K562 (cell line): ENCODE measurements around the gene EIF3K. TPM values are rescaled to one million over a fixed set of nuclear protein-coding genes. Genes with fewer than 3 reads are reported as not detected.
A peak's percentile ranks its signal among the peaks of the same experiment; 100 is the strongest.

Experiments used
- ATAC-seq: fragments of 200-7000 bp; cut with Tn5 transposase; 3 replicates; pipeline ENCODE4 v1.9.1; 2020; ENCODE audit warnings: moderate library complexity
- BruUV-seq: library from RNA; stranded (reverse); fragments of 400-500 nt; replicated peaks from 2 replicates; lab custom pipeline; 2021; lab: Mats Ljungman, UMichigan
- CTCF ChIA-PET: fragments of 300-600 bp; formaldehyde crosslinking; extraction: SDS; loops from one replicate; lab custom pipeline; 2021; ENCODE audit warnings: low intra/inter-chr PET ratio; lab: Yijun Ruan, JAX
- POLR2A ChIA-PET: fragments of 300-600, 350-650 bp; sonication (Branson Sonifier 250); formaldehyde crosslinking; extraction: SDS; loops from one replicate; lab custom pipeline; 2021; ENCODE audit warnings: antibody characterized with exemption, inconsistent platforms; lab: Yijun Ruan, JAX
- DNase-seq, 4 experiments: peaks; one replicate each; pipeline versions ENCODE4 v3.0.0 to v3.0.0-alpha.2; 2011 to 2018; ENCODE audit warnings: low spot score in 3 of 4, mixed read lengths in 3 of 4; ENCODE audit errors: extremely low read depth in 1 of 4
- FAIRE-seq: peaks from 2 replicates; lab custom pipeline; 2011; peaks lifted over from hg19 to GRCh38; lab: Jason Lieb, UNC
- H2AFZ ChIP-seq: 2 replicates; pipeline ENCODE4 v1.6.0; 2011; ENCODE audit warnings: low read depth, low read length, control low read depth, inconsistent platforms
- H3K27ac ChIP-seq: fragments of 200-600 bp; 3 replicates; pipeline ENCODE4 v1.8.0; 2011; ENCODE audit warnings: low read depth, mild to moderate bottlenecking, control low read depth, inconsistent platforms, low read length, moderate library complexity, mixed read lengths; ENCODE audit errors: extremely low read depth
- H3K27me3 ChIP-seq, 2 experiments: fragments of 300-600 bp in 1 of 2; 2 replicates in 1 of 2; 3 replicates in 1 of 2; pipeline versions ENCODE4 v1.6.0 to v1.8.0; 2011; ENCODE audit warnings: inconsistent platforms in 2 of 2, low read length in 2 of 2, mild to moderate bottlenecking in 1 of 2, mixed read lengths in 1 of 2, moderate library complexity in 1 of 2; ENCODE audit not compliant: control insufficient read depth in 2 of 2, insufficient read depth in 2 of 2
- H3K36me3 ChIP-seq: fragments of 300-600 bp; 3 replicates; pipeline ENCODE4 v1.8.0; 2011; ENCODE audit warnings: mild to moderate bottlenecking, low read length, inconsistent platforms; ENCODE audit not compliant: control insufficient read depth, insufficient read depth
- H3K4me1 ChIP-seq, 2 experiments: fragments of 200-600 bp in 1 of 2; replicated peaks in 1 of 2; 2 replicates in 1 of 2; 3 replicates in 1 of 2; pipeline versions ENCODE4 v1.5.1 to v1.8.0; 2011; ENCODE audit warnings: inconsistent platforms in 2 of 2, low read length in 2 of 2, mild to moderate bottlenecking in 1 of 2, mixed read lengths in 1 of 2, moderate library complexity in 1 of 2; ENCODE audit not compliant: control insufficient read depth in 2 of 2, insufficient read depth in 2 of 2
- H3K4me2 ChIP-seq: 2 replicates; pipeline ENCODE4 v1.6.1; 2011; ENCODE audit warnings: low read length, control low read depth, inconsistent platforms, mixed read lengths; ENCODE audit not compliant: insufficient read depth
- H3K4me3 ChIP-seq: fragments of 200-600 bp; sonication (generic), shearing (Covaris generic); 2 replicates; pipeline ENCODE4 v1.5.1; 2016; ENCODE audit warnings: control low read depth, inconsistent platforms
- H3K79me2 ChIP-seq: fragments of 200-600 bp; 3 replicates; pipeline ENCODE4 v1.8.0; 2011; ENCODE audit warnings: low read length, inconsistent platforms; ENCODE audit not compliant: control insufficient read depth, insufficient read depth
- H3K9ac ChIP-seq, 2 experiments: 2 replicates each; pipeline versions ENCODE4 v1.6.0 to v1.6.1; 2011; ENCODE audit warnings: low read depth in 2 of 2, low read length in 2 of 2, control low read depth in 1 of 2, inconsistent platforms in 1 of 2, mild to moderate bottlenecking in 1 of 2, mixed read lengths in 1 of 2; ENCODE audit not compliant: insufficient read depth in 1 of 2
- H3K9me1 ChIP-seq: one replicate; pipeline ENCODE4 v1.6.0; 2011; ENCODE audit warnings: inconsistent platforms, mild to moderate bottlenecking, low read length, moderate library complexity; ENCODE audit not compliant: control insufficient read depth, insufficient read depth
- H3K9me3 ChIP-seq: replicated peaks from 2 replicates; pipeline ENCODE4 v1.5.1; 2011; ENCODE audit warnings: low read depth, low read length, inconsistent platforms; ENCODE audit not compliant: control insufficient read depth, insufficient read depth
- H4K20me1 ChIP-seq: replicated peaks from 2 replicates; pipeline ENCODE4 v1.6.1; 2011; ENCODE audit warnings: low read length, inconsistent platforms, mixed read lengths; ENCODE audit not compliant: control insufficient read depth, insufficient read depth
- BRCA1 ChIP-seq, 2 experiments: fragments of 450-650 bp in 1 of 2; sonication (generic) in 1 of 2; formaldehyde crosslinking in 1 of 2; IDR thresholded peaks; 2 replicates each; pipeline versions ENCODE4 v1.5.0 to v1.6.1; 2017 to 2020; ENCODE audit warnings: mild to moderate bottlenecking in 1 of 2, missing genetic modification reagents in 1 of 2
- DNMT1 ChIP-seq: fragments of 450-650 bp; IDR thresholded peaks from 2 replicates; pipeline ENCODE4 v1.6.1; 2016; ENCODE audit warnings: antibody characterized with exemption, mild to moderate bottlenecking
- EP300 ChIP-seq: IDR thresholded peaks from 2 replicates; pipeline ENCODE4 v1.6.1; 2012; ENCODE audit warnings: low read length, improper control_type of control experiment
- ETV6 ChIP-seq, 3 experiments: fragments of 150-350 bp in 1 of 3; sonication (generic) in 1 of 3; formaldehyde crosslinking in 1 of 3; IDR thresholded peaks; 2 replicates each; pipeline versions ENCODE4 v1.6.1 to v1.8.0; 2014 to 2022; ENCODE audit warnings: borderline replicate concordance in 2 of 3, low read depth in 2 of 3, antibody characterized with exemption in 1 of 3, low read length in 1 of 3, mild to moderate bottlenecking in 1 of 3, missing genetic modification reagents in 1 of 3
- HLTF ChIP-seq: fragments of 450-650 bp; IDR thresholded peaks from 2 replicates; pipeline ENCODE4 v1.6.1; 2016
- ILF3 ChIP-seq: fragments of 450-650 bp; IDR thresholded peaks from 2 replicates; pipeline ENCODE4 v1.6.1; 2018; ENCODE audit warnings: antibody characterized with exemption, mild to moderate bottlenecking, moderate library complexity, borderline replicate concordance
- KDM2B ChIP-seq: fragments of 250-450 bp; sonication (Bioruptor Pico); IDR thresholded peaks from 2 replicates; pipeline ENCODE4 v1.8.0; 2021; ENCODE audit warnings: mild to moderate bottlenecking, moderate library complexity
- KDM5B ChIP-seq: fragments of 200-600 bp; sonication (generic); IDR thresholded peaks from 2 replicates; pipeline ENCODE4 v1.6.1; 2012; ENCODE audit warnings: low read depth, mild to moderate bottlenecking, moderate library complexity, low read length, control low read depth, inconsistent platforms; ENCODE audit not compliant: insufficient replicate concordance
- MCM7 ChIP-seq, 2 experiments: fragments of 450-650 bp; IDR thresholded peaks; 2 replicates each; pipeline ENCODE4 v1.6.1; 2016 to 2018
- RBBP5 ChIP-seq: fragments of 200-600 bp; sonication (generic); IDR thresholded peaks from 2 replicates; pipeline ENCODE4 v1.6.1; 2012; ENCODE audit warnings: borderline replicate concordance, mild to moderate bottlenecking, low read length, control low read depth, inconsistent platforms; ENCODE audit not compliant: insufficient read depth, poor library complexity, severe bottlenecking
- RNF2 ChIP-seq: sonication (generic); IDR thresholded peaks from 2 replicates; pipeline ENCODE4 v1.6.1; 2016
- SUPT5H ChIP-seq: fragments of 450-650 bp; IDR thresholded peaks from 2 replicates; pipeline ENCODE4 v1.6.1; 2016
- U2AF1 ChIP-seq: fragments of 200-400 bp; formaldehyde crosslinking; optimal IDR thresholded peaks from 2 replicates; pipeline ENCODE3; 2017; ENCODE audit warnings: mild to moderate bottlenecking, low read depth, low read length, moderate library complexity
- ZBTB7A ChIP-seq: IDR thresholded peaks from 2 replicates; pipeline ENCODE4 v1.6.1; 2011; ENCODE audit warnings: low read depth, mild to moderate bottlenecking, low read length, moderate library complexity, borderline replicate concordance; ENCODE audit not compliant: control insufficient read depth
- ZC3H8 ChIP-seq: fragments of 450-650 bp; IDR thresholded peaks from 2 replicates; pipeline ENCODE4 v1.6.1; 2017
- ZKSCAN8 ChIP-seq: fragments of 200-800 bp; sonication (Bioruptor generic); IDR thresholded peaks from 2 replicates; pipeline ENCODE4 v1.6.1; 2016; ENCODE audit warnings: missing genetic modification characterization, missing compliant biosample characterization
- ZNF143 ChIP-seq: sonication (generic); formaldehyde crosslinking; IDR thresholded peaks from 2 replicates; pipeline ENCODE4 v1.9.0; 2022; ENCODE audit warnings: mild to moderate bottlenecking, missing genetic modification reagents
- ZNF431 ChIP-seq: sonication (generic); formaldehyde crosslinking; IDR thresholded peaks from 2 replicates; pipeline ENCODE4 v1.8.0; 2022; ENCODE audit warnings: mild to moderate bottlenecking, missing genetic modification reagents
- ZNF668 ChIP-seq: fragments of 250-450 bp; sonication (Bioruptor Pico); IDR thresholded peaks from 2 replicates; pipeline ENCODE4 v1.8.0; 2022; ENCODE audit warnings: mild to moderate bottlenecking, inconsistent platforms
- WGBS: fragments of 100-300 bp; shearing (Covaris generic); methylation state at CpG from one replicate; pipeline ENCODE4 v1.1.6; 2016; ENCODE audit warnings: low coverage, mixed read lengths; ENCODE audit not compliant: insufficient coverage; ENCODE audit errors: missing lambda C conversion rate; 5-methylcytosine and 5-hydroxymethylcytosine counted together
- in situ Hi-C: fragments of 300-500 bp; cut with MboI; formaldehyde crosslinking; loops from 4 replicates; pipeline ENCODE4 v1.15.0; 2018; ENCODE audit warnings: inconsistent platforms, mixed read lengths
- intact Hi-C: fragments of 100-400 bp; cut with micrococcal nuclease; formaldehyde crosslinking; loops from 2 replicates; pipeline ENCODE4 v1.14.2; 2022
- polyA plus RNA-seq, 8 experiments: library from polyadenylated mRNA; depleted of rRNA in 4 of 8; stranded (reverse) in 5 of 8; unstranded in 3 of 8; fragments of >200 nt; fragmentation: Nextera tagmentation in 2 of 8; fragmentation: Illumina TruSeq in 1 of 8; extraction: Ambion mirVana in 2 of 8; extraction: Trizol in 1 of 8; gene quantifications; 2 replicates each; pipeline versions ENCODE4 v1.2.1 to v1.2.3, GENCODE V29; 2011 to 2014; ENCODE audit warnings: inconsistent platforms in 1 of 8, missing spikeins in 1 of 8
- total RNA-seq, 7 experiments: library from RNA; depleted of rRNA in 6 of 7; stranded (reverse); fragments of >200 nt in 6 of 7; fragmentation: Illumina TruSeq in 2 of 7; extraction: Trizol in 2 of 7; gene quantifications; 2 replicates each; pipeline versions ENCODE4 v1.2.1 to v1.2.3, GENCODE V29; 2011 to 2021; ENCODE audit warnings: low replicate concordance in 1 of 7

EIF3K gene
- total and polyA plus RNA-seq, 9 of the 15 experiments (the other 6 are each of a cell fraction or from before 2014, with no cell fraction given): 387 to 1,827 (median 733) TPM

- TF ChIP-seq RNF2: no peak
- no peak for TF ChIP-seq ZNF431 (CRISPR knock-in tag)
- TF ChIP-seq EP300: no peak
- TF ChIP-seq KDM2B: no peak
- TF ChIP-seq MCM7 (IDR thresholded peaks at IDR 0.05): no peak
- peak; percentile 47 for TF ChIP-seq U2AF1
- no peak for TF ChIP-seq ZNF143 (CRISPR knock-in tag)
- TF ChIP-seq, all 486 proteins: peak for 101
Measured at GRCh38 chr19:38647368-38647965, 28.5 kb downstream of the EIF3K start, which contains the start of gene ACTN4 (continued).

- Histone ChIP-seq H3K27me3 (no peaks in the 10 kb centered on the region), H3K4me3 (peak overlapping the region; percentile 99), H3K36me3 (peaks cover 12% of the 10 kb centered on the region; the same call in 2 of the 3 replicates), H3K27ac (peak overlapping the region; percentile 83), H2AFZ (peak overlapping the region; percentile 62; the same call in 1 of the 2 replicates), H3K4me2 (peak overlapping the region; percentile 94), H3K9ac (peak overlapping the region; percentile 89 to 97), H3K79me2 (peaks cover 58% of the 10 kb centered on the region), H3K9me1 (no peaks in the 10 kb centered on the region), H3K9me3 (no peaks in the 10 kb centered on the region), H4K20me1 (peaks cover 29% of the 10 kb centered on the region), H3K4me1 (peaks cover 31 to 41% of the 10 kb centered on the region in 2 experiments)
- under 1% methylated on average over 15 of the region's 19 CpGs for WGBS
- no TSS peak for BruUV-seq
- no peak for FAIRE-seq
- ChIA-PET POLR2A (interaction anchor here (0.6 to 3.8 kb wide), 10 partner anchors 9 to 98 kb away, joined by 3 to 17 read pairs (median 4); partner anchors contain the start of gene EIF3K), CTCF (no interaction called here)
- no peak for ATAC-seq
- intact Hi-C loops: loop anchor here (1.0 kb wide), 1 partner anchor 11 kb away; no protein-coding TSS in a partner anchor
- in situ Hi-C loops: no loop called here
- no peak for DNase-seq
- TF ChIP-seq ETV6 (IDR thresholded peaks at IDR 0.05; ENCODE audit: borderline replicate concordance in 1 of 2, low read depth in 2 of 2, low read length in 1 of 2): no peak
- TF ChIP-seq ETV6 (CRISPR knock-in tag; IDR thresholded peaks at IDR 0.05; ENCODE audit: borderline replicate concordance): no peak
- no peak for TF ChIP-seq ZNF668 (CRISPR knock-in tag)
- peak; percentile 54 for TF ChIP-seq RBBP5
- no peak for TF ChIP-seq ILF3
- 0 out of 2 replicates have a peak, but pooled peaks have one; percentile 26 for TF ChIP-seq HLTF
- TF ChIP-seq SUPT5H: no peak
- TF ChIP-seq ZC3H8: no peak
- TF ChIP-seq DNMT1: no peak
- no peak for TF ChIP-seq BRCA1 (IDR thresholded peaks at IDR 0.05)
- TF ChIP-seq BRCA1 (CRISPR knock-in tag; IDR thresholded peaks at IDR 0.05): peak; percentile 1; the same call in 1 of the 2 replicates
- no peak for TF ChIP-seq ZKSCAN8 (CRISPR knock-in tag)
- peak; percentile 4; the same call in 1 of the 2 replicates for TF ChIP-seq ZBTB7A
- TF ChIP-seq KDM5B: no peak
Measured at GRCh38 chr19:38647966-38648768, 29.2 kb downstream of the EIF3K start.
